NCI-H526 treated with DMSO at 0.1 percent for 48 hours (cell line): ENCODE results near the gene DYNLT1.
"Not testable (repeated sequence)": the region's sequence is repeated elsewhere in the genome, so short reads cannot be mapped to it uniquely, and the experiment has no call there.

Source experiments
- DNase-seq: peaks from one replicate; lab custom pipeline; 2025; lab: John Stamatoyannopoulos, UW

Gene DYNLT1

DNA sequence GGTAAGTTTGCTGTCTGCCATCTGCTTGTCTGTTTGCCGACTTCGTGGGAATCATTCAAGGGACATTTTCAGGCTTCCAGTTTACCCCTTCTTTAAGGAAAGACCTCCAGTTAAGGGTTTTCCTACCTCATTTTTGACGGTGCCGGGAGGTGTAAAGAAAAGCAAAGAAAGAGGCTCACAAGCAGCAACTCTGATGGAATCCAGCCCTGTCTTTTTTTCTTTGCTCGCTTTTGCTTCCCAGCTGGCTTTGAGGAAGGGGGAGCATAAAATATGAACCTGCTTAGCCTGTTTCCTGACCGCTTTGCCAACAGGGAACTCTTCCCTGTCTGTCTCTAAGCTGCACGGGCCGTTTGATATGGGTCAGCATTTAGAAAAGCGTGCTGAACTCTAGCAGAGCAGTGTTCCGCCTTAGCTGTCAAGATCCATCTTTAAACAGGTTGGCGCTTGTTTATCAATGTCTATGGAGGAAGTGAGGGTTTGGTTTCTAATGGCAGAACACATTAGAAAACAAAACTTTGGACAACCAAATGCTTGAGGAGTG is 19.2 kb upstream of the DYNLT1 start:
- DNase-seq = peak; percentile 34

DNA sequence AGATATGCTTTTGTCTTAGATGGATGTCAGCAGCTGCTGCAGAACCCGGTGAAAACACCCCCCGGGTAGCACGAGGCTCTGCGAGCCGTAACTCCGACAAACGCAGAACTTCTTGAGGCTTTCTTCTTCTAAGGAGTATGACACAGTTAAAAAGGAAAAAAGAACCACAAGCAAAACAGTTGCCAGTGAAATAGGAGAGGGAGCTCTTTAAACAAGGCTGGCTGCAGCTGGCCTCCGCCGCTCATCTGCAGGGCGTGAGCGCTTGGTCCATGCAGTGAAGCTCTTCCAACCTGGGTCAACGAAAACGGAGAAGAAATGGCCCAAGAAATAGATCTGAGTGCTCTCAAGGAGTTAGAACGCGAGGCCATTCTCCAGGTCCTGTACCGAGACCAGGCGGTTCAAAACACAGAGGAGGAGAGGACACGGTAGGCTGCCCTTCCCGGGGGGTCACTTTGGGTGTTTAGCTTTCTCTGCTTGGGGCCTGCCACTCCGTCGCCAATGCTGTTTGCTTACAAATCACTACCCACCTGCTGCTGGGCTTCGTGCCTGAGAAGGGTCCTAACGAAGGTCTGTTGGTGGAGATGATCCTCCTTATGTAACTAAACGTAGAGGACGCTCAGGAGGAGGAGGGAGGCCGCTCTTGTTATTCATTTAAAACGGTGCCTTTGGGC is 18.5 kb upstream of the DYNLT1 start:
- DNase-seq = no peak

DNA sequence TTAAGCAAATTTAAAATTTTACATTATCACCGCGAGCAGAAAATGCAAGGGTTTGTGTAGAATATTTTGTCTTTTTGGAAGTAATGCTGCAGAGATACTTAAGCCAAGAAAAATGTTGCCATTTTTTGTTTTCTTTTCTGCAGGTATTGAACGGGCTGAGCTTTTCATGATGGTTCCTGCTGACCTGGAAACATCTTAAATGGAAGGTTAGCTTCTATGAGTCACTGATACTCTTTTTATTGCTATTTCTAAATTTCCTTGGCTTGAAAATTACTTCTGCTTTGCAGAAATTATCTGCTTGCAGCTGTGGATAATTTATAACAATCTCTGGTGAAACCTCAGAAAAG is 18.0 kb upstream of the DYNLT1 start:
- DNase-seq = no peak

DNA sequence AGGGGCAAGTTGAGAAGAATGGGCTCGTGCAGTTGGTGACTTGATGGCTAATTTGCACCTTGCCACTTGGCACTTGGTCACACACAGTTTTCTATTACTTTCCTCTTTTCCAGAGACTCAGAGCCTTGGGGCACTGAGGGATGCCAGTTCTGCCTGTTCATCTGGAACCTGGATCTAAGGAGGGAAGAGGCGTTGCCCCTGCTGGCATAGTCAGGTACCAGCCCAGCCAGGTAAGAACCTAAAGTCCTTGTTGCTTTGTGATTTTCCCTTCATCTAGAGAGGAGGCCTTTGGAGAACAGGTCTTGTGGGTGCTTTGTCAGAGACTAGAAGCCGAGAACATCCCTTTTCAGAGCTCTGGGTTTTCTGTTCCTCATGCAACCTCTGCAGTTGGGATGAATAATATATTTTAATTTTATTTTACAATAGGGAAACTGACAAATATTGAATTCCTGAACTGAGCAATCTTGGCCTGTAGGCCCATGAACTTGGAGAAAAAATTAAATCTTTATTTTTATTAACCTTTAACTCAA is 16.7 kb upstream of the DYNLT1 start:
- DNase-seq = no peak

DNA sequence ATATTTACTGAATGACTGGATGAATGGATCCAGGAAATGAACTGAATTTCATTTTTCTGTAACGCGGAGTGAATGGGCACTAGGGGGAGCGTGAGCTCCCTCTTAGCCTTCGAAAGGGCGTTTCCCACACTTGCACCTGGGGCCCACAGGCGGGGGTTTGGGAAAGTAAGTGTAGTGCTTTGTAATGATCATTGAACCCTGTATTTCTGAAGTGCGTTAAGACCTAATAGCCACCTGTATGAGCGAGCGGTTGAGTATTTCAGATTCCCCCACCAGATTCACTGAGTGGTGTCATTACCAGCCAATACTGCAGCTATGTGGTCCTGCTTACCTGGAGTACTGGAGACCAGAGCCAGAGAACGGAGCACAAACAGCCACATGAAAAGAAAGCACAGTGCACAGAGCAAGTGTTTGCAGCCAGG is 15.8 kb upstream of the DYNLT1 start:
- DNase-seq = peak; percentile 6

DNA sequence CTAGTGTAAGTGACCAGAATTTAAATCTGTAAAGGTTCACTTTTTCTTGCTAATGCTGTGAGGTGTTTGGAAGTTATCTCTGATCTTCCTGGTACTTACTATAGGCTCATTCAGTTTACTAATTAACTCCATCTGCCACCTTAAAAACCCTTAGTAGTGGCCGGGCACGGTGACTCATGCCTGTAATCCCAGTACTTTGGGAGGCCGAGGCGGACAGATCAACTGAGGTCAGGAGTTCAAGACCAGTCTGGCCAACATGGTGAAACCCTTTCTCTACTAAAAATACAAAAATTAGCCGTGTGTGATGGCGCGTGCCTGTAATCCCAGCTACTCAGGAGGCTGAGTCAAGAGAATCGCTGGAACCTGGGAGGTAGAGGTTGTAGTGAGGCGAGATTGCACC is 12.4 kb upstream of the DYNLT1 start:
- DNase-seq = not testable (repeated sequence)

DNA sequence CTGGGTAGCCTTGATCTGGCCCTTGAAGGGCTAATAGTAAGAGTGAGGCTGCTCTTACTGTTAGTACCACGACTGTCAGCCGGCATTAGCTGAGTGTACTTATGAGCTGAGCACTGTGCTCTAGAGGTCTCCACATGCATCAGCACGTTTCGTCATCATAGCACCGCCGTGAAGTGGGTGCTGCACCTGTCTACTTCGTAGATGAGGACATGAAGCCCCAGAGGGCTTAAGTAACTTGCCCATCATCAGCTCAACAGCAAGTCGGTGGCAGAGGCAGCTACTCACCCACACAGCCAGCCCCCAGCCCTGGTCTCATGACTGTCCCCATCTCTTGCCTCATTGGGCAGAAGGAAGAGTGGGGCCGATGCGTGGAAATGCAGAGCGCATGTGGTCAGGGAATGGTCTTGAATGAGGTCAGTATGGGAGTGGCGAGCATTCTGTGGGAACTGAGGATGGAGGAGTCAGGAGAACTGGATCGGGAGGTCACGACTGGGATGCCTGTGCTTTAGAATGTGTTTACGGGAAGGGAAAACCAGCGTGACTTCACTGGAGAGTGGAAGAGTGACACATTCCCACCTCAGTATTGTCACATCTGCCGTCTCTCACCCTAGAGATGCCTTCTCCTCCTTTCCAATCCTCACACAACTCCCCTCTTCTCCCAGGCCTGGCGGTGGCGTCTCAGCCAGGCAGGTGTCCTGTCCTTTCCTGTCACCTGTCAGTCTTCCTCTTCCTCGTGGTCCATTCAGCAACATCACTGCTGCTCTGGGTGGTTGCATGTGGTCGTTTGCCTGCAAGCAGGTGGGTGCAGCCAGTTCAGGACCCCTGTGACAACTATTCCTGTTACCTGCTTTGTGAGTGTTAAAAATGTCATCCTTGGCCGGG is 11.3 kb upstream of the DYNLT1 start:
- DNase-seq = no peak

DNA sequence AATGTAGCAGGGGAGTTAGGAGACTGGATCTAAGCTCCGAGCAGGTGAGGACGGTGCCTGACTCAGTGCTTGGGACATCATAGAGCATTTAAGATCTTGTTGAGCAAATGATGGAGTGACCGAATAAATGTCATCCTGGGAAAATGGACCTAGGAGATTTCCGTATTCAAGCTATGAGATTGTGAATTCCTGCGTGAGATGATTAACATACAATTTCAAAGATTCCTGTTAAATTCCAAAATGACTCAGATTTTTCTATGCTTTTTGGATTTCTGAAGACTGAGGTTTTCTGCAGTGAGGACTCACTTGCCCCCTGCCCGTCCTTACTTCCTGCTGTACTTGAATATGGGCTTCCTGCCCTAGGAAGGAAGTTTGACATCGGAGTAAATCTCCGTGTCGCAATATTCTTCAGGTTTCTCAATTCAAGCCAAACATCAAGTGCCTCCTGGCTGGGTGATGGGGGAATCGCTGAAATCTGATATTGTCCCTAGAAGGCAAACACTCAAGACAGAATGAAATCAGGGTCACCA is 10.5 kb upstream of the DYNLT1 start:
- DNase-seq = no peak

DNA sequence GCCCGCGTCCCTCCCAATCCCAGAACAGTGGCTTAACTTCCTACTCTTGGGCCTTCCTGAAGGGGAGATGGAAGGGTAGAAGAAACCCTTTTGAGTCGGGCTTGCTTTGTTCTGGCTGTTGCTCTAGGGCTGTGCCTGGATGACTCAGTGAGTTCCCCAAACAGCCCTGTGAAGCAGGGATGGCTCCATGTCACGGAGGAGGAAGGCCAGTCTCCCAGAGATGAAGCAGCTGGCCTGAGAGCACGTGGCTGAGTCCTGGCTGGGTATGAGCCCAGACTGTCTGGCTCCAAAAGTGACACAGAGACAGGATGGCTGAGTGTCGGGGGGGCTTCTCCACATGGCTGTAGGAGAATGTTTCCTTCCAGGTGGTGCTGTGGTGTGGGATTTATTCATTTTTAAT is 10.0 kb upstream of the DYNLT1 start:
- no peak for DNase-seq

DNA sequence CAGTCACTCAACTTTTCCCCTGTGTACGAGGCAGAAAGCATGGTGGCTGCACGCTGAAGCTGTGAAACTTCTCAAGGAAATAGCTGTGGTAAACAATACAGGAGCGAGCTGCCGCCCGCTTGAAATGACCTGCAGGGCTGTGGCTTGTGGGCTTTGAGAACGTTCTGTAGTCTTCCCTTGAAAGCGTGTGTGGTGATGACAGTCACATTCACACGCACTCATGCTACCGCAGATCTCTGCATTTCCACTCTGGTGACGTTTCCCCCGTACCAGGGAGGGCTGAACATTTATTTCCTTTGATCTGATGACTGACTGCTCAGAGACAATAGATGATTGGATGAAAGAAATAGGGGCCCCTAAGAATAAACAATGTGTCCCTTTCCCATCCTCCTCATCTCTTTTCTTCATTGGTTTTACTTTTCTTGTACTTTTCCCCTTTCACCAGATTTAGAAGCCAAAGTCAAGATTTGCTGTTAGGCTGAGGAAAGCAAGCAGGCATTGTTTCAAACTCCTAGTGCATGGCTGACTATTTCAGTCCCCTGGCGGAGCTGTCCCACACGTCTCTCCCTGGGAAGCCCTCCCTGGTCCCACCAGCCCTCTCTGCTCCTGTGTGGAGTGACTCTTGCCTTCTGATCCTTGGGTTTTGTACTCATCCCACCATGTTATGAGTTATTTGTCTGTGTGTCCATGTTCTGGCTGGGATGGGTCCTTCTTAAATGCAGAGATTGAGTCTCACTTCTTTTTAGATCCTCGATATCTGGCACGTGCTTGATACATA is 9.2 kb upstream of the DYNLT1 start:
- DNase-seq = no peak

DNA sequence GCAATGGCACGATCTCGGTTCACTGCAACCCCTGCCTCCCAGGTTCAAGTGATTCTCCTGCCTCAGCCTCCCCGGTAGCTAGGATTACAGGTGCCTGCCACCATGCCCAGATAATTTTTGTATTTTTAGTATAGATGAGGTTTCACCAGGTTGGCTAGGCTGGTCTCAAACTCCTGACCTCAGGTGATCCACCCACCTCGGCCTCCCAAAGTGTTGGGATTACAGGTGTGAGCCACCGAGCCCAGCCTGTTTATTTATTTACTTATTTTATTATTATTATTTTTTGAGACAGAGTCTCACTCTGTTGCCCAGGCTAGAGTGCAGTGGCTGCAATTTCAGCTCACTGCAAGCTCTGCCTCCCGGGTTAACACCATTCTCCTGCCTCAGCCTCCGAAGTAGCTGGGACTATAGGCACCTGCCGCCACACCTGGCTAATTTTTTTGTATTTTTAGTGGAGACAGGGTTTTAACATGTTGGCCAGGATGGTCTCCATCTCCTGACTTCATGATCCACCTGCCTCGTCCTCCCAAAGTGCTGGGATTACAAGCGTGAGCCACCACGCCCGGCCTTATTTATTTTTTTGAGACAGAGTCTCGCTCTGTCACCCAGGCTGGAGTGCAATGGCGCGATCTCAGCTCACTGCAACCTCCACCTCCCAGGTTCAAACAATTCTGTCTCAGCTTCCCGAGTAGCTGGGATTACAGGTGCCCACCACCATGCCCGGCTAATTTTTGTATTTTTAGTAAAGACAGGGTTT is 7.6 kb upstream of the DYNLT1 start:
- DNase-seq = not testable (repeated sequence)

DNA sequence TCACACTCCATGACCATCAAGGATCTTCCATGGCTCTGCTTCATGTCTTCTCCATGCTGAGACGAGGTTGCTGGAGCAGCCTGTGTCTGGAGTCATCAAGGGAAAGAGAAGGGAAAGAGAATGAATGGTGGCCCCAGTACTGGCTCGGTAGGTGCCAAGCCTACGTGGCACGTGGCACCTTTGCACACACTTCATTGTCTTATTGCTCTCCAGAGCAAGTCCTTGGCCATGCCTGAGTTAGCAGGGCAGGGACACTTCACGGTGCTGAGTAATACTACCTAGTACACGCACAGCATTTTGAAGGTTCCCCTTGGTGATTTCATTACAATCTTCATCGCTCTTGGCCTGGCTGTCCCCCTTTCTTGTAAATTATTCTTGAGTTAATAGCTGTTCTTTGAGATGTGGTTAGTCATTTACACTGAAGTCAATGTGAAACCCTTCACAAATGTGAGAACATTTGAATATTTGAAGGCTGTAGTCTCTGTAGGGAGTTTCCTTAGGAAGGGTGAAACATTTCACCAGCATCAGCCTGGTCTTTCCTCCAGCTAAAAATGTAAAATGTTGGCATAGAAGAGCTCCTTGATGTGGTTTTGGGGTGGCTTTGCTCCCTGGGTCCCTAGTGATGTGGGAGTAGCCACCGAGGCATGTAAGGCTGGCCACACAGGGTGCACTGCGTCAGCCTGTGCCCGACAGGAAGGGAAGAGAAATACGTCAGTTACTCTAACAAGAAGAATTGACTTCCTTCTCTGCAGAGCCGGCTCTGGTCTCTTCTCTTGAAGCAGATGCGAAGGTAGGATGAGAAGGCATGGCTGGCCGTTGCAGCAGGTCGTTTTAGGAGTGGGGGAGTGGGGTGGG is 5.0 kb upstream of the DYNLT1 start, which contains the start of gene SYTL3:
TSS of gene SYTL3 (plus strand) at position 766 of the 855 bp plus-strand sequence. CDS start 13,215 bp downstream, outside the sequence.
- no peak for DNase-seq

DNA sequence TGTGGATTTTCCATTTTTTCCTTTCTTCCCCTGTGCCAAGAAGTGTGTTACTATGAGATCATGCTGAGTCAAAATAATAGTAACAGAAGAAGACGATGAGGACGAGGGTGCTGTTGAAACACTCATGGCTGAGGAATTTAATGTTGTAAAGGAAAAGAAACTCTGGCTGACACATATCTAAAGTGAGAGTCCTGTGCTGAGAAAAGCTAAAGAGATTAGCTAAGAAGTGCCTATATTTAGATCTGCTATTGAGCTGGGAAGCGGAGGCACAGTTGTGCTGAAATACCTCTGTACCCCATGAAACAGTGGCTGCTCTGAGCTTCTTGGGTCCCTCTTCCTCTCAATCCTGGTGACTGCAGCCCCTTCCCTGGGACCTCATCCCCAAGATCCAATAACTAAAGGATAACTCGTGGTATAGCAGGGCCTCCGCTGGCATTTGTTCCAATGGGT is 4.2 kb upstream of the DYNLT1 start:
- DNase-seq = no peak

DNA sequence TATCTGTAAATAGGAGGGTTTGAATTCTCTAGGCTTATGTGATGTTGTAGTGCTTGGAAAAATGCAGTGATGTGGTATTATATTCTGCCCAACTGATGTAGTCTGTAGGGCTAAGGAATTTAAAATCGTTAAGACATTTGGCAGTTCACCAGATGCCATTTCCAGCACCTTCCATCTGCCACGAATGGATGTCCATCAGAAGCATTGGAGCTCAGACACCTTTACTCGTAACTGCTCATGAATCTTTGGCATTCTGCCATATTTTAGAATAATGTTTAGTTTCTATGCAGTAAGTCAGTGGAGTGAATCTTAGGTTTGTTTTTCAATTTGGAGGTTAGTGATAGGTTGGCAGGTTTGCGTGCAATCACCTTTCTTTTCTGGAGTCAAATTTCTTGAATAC is 3.0 kb upstream of the DYNLT1 start:
- DNase-seq = peak; percentile 12

DNA sequence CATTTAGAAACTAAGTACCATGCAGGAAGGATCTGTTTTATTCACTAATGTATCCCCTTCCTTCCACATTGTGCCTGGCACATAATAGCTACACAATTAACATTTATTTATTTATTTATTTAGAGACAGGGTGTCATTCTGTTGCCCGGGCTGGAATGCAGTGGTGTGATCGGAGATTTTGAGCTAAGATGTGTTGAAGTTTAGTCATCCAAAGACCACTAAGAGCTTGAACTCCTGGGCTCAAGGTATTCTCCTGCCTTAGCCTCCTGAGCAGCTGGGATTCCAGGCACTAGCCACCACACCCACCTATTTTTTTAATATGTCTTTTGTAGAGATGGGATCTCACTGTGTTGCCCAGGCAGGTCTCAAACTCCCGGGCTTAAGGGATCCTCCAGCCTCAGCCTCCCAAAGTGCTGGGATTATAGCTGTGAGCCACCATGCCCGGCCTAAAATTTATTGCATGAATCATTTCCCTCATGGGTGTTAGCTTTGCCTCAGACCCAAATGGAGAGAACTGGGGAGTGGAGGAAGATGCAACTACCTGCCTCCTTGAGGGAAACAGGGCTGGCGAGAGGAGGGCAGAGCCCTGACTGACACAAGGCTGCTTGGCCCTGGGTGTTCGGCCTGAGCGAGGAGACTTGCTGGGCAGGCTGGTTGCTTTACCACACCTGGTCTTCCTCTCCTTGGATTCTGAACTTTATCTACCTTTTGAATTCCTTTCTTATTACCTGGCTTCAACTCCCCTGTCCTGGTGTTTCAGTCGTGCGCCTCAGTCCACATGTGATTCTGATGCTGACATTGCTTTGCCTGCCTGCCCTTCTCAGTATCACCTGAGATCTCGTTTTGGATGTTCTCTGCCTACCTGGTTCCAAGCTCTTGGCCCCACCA is 1.7 kb upstream of the DYNLT1 start:
- DNase-seq = no peak

DNA sequence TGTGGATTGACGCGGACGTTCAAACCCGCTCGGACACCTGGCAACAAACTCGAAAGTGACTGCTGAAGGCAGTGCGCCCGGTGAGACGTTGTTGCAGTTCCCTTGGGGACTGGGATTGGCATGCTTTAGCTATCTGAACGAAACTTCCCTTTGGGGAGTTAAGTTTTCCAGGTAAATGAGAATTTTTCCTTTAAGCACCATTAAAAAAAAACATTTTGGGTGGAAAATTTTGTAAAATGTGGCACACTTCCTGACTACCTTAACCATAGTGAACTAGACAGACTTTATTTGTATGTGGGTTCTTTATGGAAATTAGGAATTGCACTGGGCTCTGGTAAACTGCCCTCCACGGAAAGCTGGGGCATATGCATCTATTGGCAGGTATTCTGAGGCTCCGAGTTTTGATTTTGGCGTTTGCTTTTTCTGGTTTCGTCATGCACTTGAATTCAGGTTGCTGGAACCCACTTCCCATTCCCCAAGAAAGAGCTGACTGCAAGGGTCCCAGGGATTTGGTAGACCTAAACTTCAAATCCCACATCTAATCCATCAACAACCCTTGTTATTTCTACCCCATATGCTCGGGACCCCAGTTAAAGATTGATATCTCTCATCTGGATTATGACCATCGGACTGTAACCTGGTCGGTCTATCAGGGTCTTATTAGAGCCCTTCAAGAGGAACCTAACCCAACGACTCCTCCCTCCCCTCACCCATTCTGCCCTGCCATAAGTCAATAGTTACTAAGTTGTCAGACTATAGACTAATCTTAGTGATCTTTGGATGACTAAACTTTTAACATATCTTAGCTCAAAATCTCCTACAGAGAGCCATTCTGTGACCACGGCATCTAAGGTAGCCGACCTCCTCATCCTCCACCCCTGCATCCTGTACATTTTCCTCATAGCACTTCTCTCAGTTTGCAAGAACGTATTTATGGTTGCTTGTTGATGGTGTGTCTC is 800 bp upstream of the DYNLT1 start:
- peak; percentile 82 for DNase-seq

DNA sequence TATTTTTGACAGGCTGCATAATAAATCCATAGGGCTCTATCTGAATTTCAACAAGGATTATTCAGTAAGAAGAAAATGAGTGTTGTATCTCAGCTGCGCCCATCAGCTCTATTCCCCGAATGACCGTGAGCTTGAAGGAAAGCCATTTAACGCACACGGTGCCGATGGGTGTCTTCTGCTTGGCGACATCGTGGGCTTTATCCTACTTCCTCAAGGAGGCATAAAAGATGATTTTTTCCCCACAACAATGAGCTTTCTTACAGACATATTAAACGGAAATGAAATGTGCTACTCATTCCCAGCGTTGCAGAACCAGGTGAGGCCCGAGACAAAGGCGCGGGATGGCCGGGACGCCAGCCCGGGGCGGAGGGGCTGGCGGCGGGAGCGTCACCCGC is 710 bp downstream of the DYNLT1 start:
- DNase-seq = no peak

DNA sequence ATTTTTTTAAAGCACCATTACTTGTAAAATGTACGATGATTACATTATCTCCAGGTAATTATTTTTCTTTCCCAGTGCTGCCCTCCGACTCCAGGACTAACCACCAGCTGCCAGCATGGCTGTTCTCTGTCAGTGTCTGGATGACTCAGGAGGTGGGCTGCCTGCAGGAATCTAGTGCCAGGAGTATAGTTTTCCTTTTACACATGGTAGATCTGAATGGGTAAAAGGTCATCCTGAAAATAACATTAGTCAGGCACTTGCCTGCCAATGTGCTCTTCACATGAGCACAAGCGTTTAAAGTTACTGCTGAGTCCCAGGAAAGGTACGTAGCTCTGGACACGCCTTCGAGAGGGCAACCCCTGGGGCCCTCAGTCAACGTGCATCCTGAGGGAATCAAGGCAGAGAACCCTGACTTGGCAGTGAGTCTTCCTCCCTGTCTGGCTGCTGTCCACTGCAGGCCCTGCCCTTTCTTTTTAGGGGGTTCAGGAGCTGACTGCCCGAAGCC is 2.4 kb downstream of the DYNLT1 start:
- DNase-seq = no peak
